ENCODE data around the gene NPTN. TPM values are rescaled to one million over a fixed set of nuclear protein-coding genes. Genes with fewer than 3 reads are reported as not detected.
"Not testable (repeated sequence)": the region's sequence is repeated elsewhere in the genome, so short reads cannot be mapped to it uniquely, and the experiment has no call there.

The NPTN gene
- total RNA-seq, 2 donors from 2014 or later = 175 to 223 TPM

GRCh38 chr15:73639464-73639863 is 6.3 kb upstream of the NPTN start:
- DNase-seq, ATAC-seq: not testable (repeated sequence)
- intact Hi-C loops (cut with DNase I) = loop anchor here in 1 of 2 donors (5.0 kb wide), 1 partner anchor 77 kb away; no protein-coding TSS in a partner anchor

- ATAC-seq (no peak), DNase-seq (no peak)
- intact Hi-C loops (cut with DNase I) = loop anchor here (2.0 to 5.0 kb wide), 4 partner anchors 63 to 331 kb away; no protein-coding TSS in a partner anchor
These were observed 4.3 kb upstream of the NPTN start for GRCh38 chr15:73637527-73637926.

- DNase-seq = no peak
- no peak for ATAC-seq
- intact Hi-C loops (cut with DNase I) = no loop called here
These were observed 854 bp upstream of the NPTN start for GRCh38 chr15:73633991-73634495.

- ATAC-seq = peak; percentile 1 to 2
- intact Hi-C loops (cut with DNase I) = no loop called here
- DNase-seq = peak; percentile 51
These were observed 525 bp downstream of the NPTN start for GRCh38 chr15:73632670-73633058.

- intact Hi-C loops (cut with DNase I) = no loop called here
- peak; percentile 53 to 65 for ATAC-seq
- peak; percentile 35 for DNase-seq
These were observed 1.1 kb downstream of the NPTN start for GRCh38 chr15:73631915-73632669.

GRCh38 chr15:73630921-73631362 is 2.2 kb downstream of the NPTN start:
- ATAC-seq (no peak), DNase-seq (no peak)
- intact Hi-C loops (cut with DNase I) = no loop called here

GRCh38 chr15:73629798-73630429 is 3.3 kb downstream of the NPTN start:
- intact Hi-C loops (cut with DNase I) = no loop called here
- ATAC-seq = no peak
- DNase-seq = no peak

- ATAC-seq = no peak
- no peak for DNase-seq
- intact Hi-C loops (cut with DNase I) = no loop called here
These were observed 4.0 kb downstream of the NPTN start for GRCh38 chr15:73628976-73629797.

- no peak for DNase-seq
- intact Hi-C loops (cut with DNase I) = no loop called here
- ATAC-seq = no peak
These were observed 5.1 kb downstream of the NPTN start for GRCh38 chr15:73628102-73628501.

GRCh38 chr15:73626072-73626471 is 7.1 kb downstream of the NPTN start:
- ATAC-seq = no peak
- DNase-seq = no peak
- intact Hi-C loops (cut with DNase I) = no loop called here

GRCh38 chr15:73624530-73624929 is 8.7 kb downstream of the NPTN start:
- ATAC-seq = no peak
- intact Hi-C loops (cut with DNase I) = no loop called here
- DNase-seq = no peak

GRCh38 chr15:73621286-73621826 is 11.8 kb downstream of the NPTN start:
- ATAC-seq = no peak
- intact Hi-C loops (cut with DNase I) = no loop called here
- DNase-seq = no peak

- ATAC-seq (no peak), DNase-seq (no peak)
These were observed 13.1 kb downstream of the NPTN start for GRCh38 chr15:73620078-73620477.

GRCh38 chr15:73617913-73618312 is 15.3 kb downstream of the NPTN start:
- intact Hi-C loops (cut with DNase I) = no loop called here
- no peak for DNase-seq
- ATAC-seq = no peak

More at GRCh38 chr15:73620078-73620477, 13.1 kb downstream of the NPTN start:
- intact Hi-C loops (cut with DNase I) = no loop called here

GRCh38 chr15:73617301-73617831 is 15.8 kb downstream of the NPTN start:
- intact Hi-C loops (cut with DNase I) = no loop called here
- no peak for ATAC-seq
- no peak for DNase-seq

- peak in 1 of 2 donors; percentile 65 for ATAC-seq
- intact Hi-C loops (cut with DNase I) = no loop called here
- no peak for DNase-seq
These were observed 24.2 kb downstream of the NPTN start for GRCh38 chr15:73608941-73609340.

GRCh38 chr15:73608475-73608874 is 24.7 kb downstream of the NPTN start:
- ATAC-seq = no peak
- no peak for DNase-seq
- intact Hi-C loops (cut with DNase I) = no loop called here

GRCh38 chr15:73607843-73608242 is 25.3 kb downstream of the NPTN start:
- no peak for ATAC-seq
- intact Hi-C loops (cut with DNase I) = no loop called here
- DNase-seq = no peak

GRCh38 chr15:73607405-73607804 is 25.8 kb downstream of the NPTN start:
- ATAC-seq (no peak), DNase-seq (no peak)
- intact Hi-C loops (cut with DNase I) = no loop called here

Data from left cardiac atrium (tissue), 4 donors.